HepG2 (cell line): Measurements from ENCODE around the gene RILPL1. TPM values are rescaled to one million over a fixed set of nuclear protein-coding genes. Genes with fewer than 3 reads are reported as not detected.
A peak's percentile ranks its signal among the peaks of the same experiment; 100 is the strongest.

Source experiments
- CC2D1A ChIP-seq: sonication (generic); formaldehyde crosslinking; IDR thresholded peaks from 2 replicates; pipeline ENCODE4 v1.8.1; 2023; ENCODE audit warnings: mild to moderate bottlenecking, missing genetic modification reagents
- HMGXB4 ChIP-seq, 2 experiments: sonication (generic) in 1 of 2; formaldehyde crosslinking in 1 of 2; IDR thresholded peaks; 2 replicates each; pipeline versions ENCODE4 v1.4.0 to v1.6.1; 2018 to 2020; ENCODE audit warnings: missing genetic modification reagents in 2 of 2, borderline replicate concordance in 1 of 2, low read depth in 1 of 2, mild to moderate bottlenecking in 1 of 2, missing biosample characterization in 1 of 2
- IKZF5 ChIP-seq: IDR thresholded peaks from 2 replicates; pipeline ENCODE4 v1.6.1; 2018; ENCODE audit warnings: missing genetic modification reagents, mild to moderate bottlenecking, missing compliant biosample characterization
- KDM4B ChIP-seq: sonication (generic); formaldehyde crosslinking; IDR thresholded peaks from 2 replicates; pipeline ENCODE4 v1.4.0; 2020; ENCODE audit warnings: missing genetic modification reagents
- MAFF ChIP-seq: IDR thresholded peaks from 2 replicates; pipeline ENCODE4 v1.6.1; 2011; ENCODE audit warnings: low read depth, low read length, improper control_type of control experiment
- MEF2D ChIP-seq: sonication (generic); formaldehyde crosslinking; IDR thresholded peaks from 2 replicates; pipeline ENCODE4 v1.5.1; 2020; ENCODE audit warnings: mild to moderate bottlenecking, missing genetic modification reagents
- MIER2 ChIP-seq: IDR thresholded peaks from 2 replicates; pipeline ENCODE4 v1.6.1; 2016; ENCODE audit warnings: missing biosample characterization, missing genetic modification reagents
- NCOA1 ChIP-seq: sonication (generic); formaldehyde crosslinking; IDR thresholded peaks from 2 replicates; pipeline ENCODE4 v1.9.0; 2021; ENCODE audit warnings: missing genetic modification reagents
- NFYC ChIP-seq: IDR thresholded peaks from 2 replicates; pipeline ENCODE4 v1.6.1; 2016; ENCODE audit warnings: missing genetic modification reagents, missing compliant biosample characterization
- RCOR2 ChIP-seq: IDR thresholded peaks from 2 replicates; pipeline ENCODE4 v1.6.1; 2016; ENCODE audit warnings: missing biosample characterization, missing genetic modification reagents
- SKIL ChIP-seq: sonication (generic); formaldehyde crosslinking; IDR thresholded peaks from 2 replicates; pipeline ENCODE4 v1.8.0; 2022; ENCODE audit warnings: missing genetic modification reagents, mild to moderate bottlenecking, moderate library complexity, borderline replicate concordance
- SPEN ChIP-seq: sonication (generic); formaldehyde crosslinking; IDR thresholded peaks from 2 replicates; pipeline ENCODE4 v1.5.1; 2020; ENCODE audit warnings: low read depth, mild to moderate bottlenecking, missing genetic modification reagents
- SRY ChIP-seq: sonication (generic); formaldehyde crosslinking; IDR thresholded peaks from 2 replicates; pipeline ENCODE4 v1.8.0; 2022; ENCODE audit warnings: mild to moderate bottlenecking, missing genetic modification reagents
- SSRP1 ChIP-seq: IDR thresholded peaks from 2 replicates; pipeline ENCODE4 v1.6.1; 2016; ENCODE audit warnings: control low read depth
- ZBED4 ChIP-seq: sonication (generic); formaldehyde crosslinking; IDR thresholded peaks from 2 replicates; pipeline ENCODE4 v1.4.0; 2020; ENCODE audit warnings: missing genetic modification reagents, borderline replicate concordance
- ZBTB42 ChIP-seq: sonication (generic); formaldehyde crosslinking; IDR thresholded peaks from 2 replicates; pipeline ENCODE4 v1.5.0; 2020; ENCODE audit warnings: mild to moderate bottlenecking, missing genetic modification reagents
- ZFP36L1 ChIP-seq: sonication (generic); formaldehyde crosslinking; IDR thresholded peaks from 2 replicates; pipeline ENCODE4 v1.8.0; 2022; ENCODE audit warnings: mild to moderate bottlenecking, missing genetic modification reagents, moderate library complexity
- ZFP62 ChIP-seq: sonication (generic); formaldehyde crosslinking; IDR thresholded peaks from 2 replicates; pipeline ENCODE4 v1.4.0; 2020; ENCODE audit warnings: missing genetic modification reagents
- ZKSCAN1 ChIP-seq: fragments of 150-350 bp; IDR thresholded peaks from 2 replicates; pipeline ENCODE4 v1.6.1; 2014; ENCODE audit warnings: low read length
- ZNF264 ChIP-seq: sonication (generic); formaldehyde crosslinking; IDR thresholded peaks from 2 replicates; pipeline ENCODE4 v1.4.0; 2020; ENCODE audit warnings: missing genetic modification reagents
- ZNF543 ChIP-seq: sonication (generic); formaldehyde crosslinking; IDR thresholded peaks from 2 replicates; pipeline ENCODE4 v1.4.0; 2020; ENCODE audit warnings: mild to moderate bottlenecking, missing genetic modification reagents
- ZNF552 ChIP-seq: sonication (generic); formaldehyde crosslinking; IDR thresholded peaks from 2 replicates; pipeline ENCODE4 v1.9.0; 2022; ENCODE audit warnings: missing genetic modification reagents, mild to moderate bottlenecking, borderline replicate concordance
- ZNF615 ChIP-seq: sonication (generic); formaldehyde crosslinking; IDR thresholded peaks from 2 replicates; pipeline ENCODE4 v1.5.0; 2020; ENCODE audit warnings: mild to moderate bottlenecking, missing genetic modification reagents, borderline replicate concordance
- ZNF644 ChIP-seq: IDR thresholded peaks from 2 replicates; pipeline ENCODE4 v1.6.1; 2016; ENCODE audit warnings: low read depth
- polyA plus RNA-seq, 8 experiments: library from polyadenylated mRNA; depleted of rRNA in 3 of 8; stranded (reverse) in 7 of 8; unstranded in 1 of 8; fragments of >200 nt; fragmentation: Illumina TruSeq in 4 of 8; extraction: Trizol in 4 of 8; gene quantifications; 2 replicates each; pipeline versions ENCODE4 v1.2.1 to v1.2.3, GENCODE V29; 2011 to 2016; ENCODE audit warnings: low read depth in 4 of 8, missing spikeins in 1 of 8, mixed read lengths in 1 of 8; ENCODE audit not compliant: insufficient read depth in 1 of 8
- total RNA-seq, 5 experiments: library from RNA; depleted of rRNA; stranded (reverse); fragments of >200 nt; fragmentation: Illumina TruSeq; extraction: Trizol; gene quantifications; 2 replicates each; pipeline ENCODE4 v1.2.3, GENCODE V29; 2016; ENCODE audit warnings: low read depth in 1 of 5

Gene RILPL1
- total and polyA plus RNA-seq, 2 of the 13 experiments (the other 11 are each of a cell fraction or from before 2014, with no cell fraction given), result 5.8 to 28.4 TPM

- peak; percentile 35; the same call in 1 of the 2 replicates for TF ChIP-seq ZBED4 (CRISPR knock-in tag)
- TF ChIP-seq ZNF615 (CRISPR knock-in tag), result no peak
- TF ChIP-seq SKIL (CRISPR knock-in tag), result peak; percentile 76
- TF ChIP-seq ZKSCAN1, result no peak
- TF ChIP-seq MEF2D (CRISPR knock-in tag), result peak; percentile 67; the same call in 1 of the 2 replicates
- 0 out of 2 replicates have a peak, but pooled peaks have one; percentile 67 for TF ChIP-seq KDM4B
- TF ChIP-seq MIER2 (CRISPR knock-in tag), result peak; percentile 45; the same call in 1 of the 2 replicates
- TF ChIP-seq CC2D1A, result no peak
- no peak for TF ChIP-seq HMGXB4 (CRISPR knock-in tag; IDR thresholded peaks at IDR 0.05; ENCODE audit: borderline replicate concordance in 1 of 2, low read depth in 1 of 2)
- no peak for TF ChIP-seq NFYC (CRISPR knock-in tag)
- TF ChIP-seq ZNF552 (CRISPR knock-in tag), result 0 out of 2 replicates have a peak, but pooled peaks have one; percentile 24
- TF ChIP-seq MAFF, result no peak
- no peak; the same call in 1 of the 2 replicates for TF ChIP-seq SRY (CRISPR knock-in tag)
- no peak for TF ChIP-seq SSRP1 (CRISPR knock-in tag)
- no peak for TF ChIP-seq ZFP36L1 (CRISPR knock-in tag)
- TF ChIP-seq RCOR2 (CRISPR knock-in tag), result peak; percentile 72
- TF ChIP-seq ZNF543 (CRISPR knock-in tag), result no peak
- TF ChIP-seq ZNF644 (CRISPR knock-in tag), result peak; percentile 62; the same call in 1 of the 2 replicates
- TF ChIP-seq ZNF264 (CRISPR knock-in tag), result peak; percentile 76; the same call in 1 of the 2 replicates
- TF ChIP-seq SPEN (CRISPR knock-in tag), result peak; percentile 82; the same call in 1 of the 2 replicates
- no peak for TF ChIP-seq ZBTB42 (CRISPR knock-in tag)
- peak; percentile 84 for TF ChIP-seq IKZF5 (CRISPR knock-in tag)
- TF ChIP-seq ZFP62 (CRISPR knock-in tag), result no peak
- TF ChIP-seq NCOA1 (CRISPR knock-in tag), result no peak
Observed at GRCh38 chr12:123472438-123472849, 61.1 kb downstream of the RILPL1 start (continued).
